PC-9 (cell line): Measurements from ENCODE around the gene ZNF512B.
"Not testable (repeated sequence)": the region's sequence is repeated elsewhere in the genome, so short reads cannot be mapped to it uniquely, and the experiment has no call there.

Source experiments
- EZH2 ChIP-seq: fragments of 200-600 bp; sonication (generic); IDR thresholded peaks from 2 replicates; pipeline ENCODE4 v1.8.0; 2017; ENCODE audit warnings: antibody characterized with exemption, low read depth
- TF ChIP-seq, protein P1 (sequence below): fragments of 200-600 bp; sonication (generic); conservative IDR thresholded peaks from 2 replicates; pipeline ENCODE4 v1.6.1; 2017; ENCODE audit warnings: mixed run types, antibody characterized with exemption, mild to moderate bottlenecking, moderate library complexity

DNA sequence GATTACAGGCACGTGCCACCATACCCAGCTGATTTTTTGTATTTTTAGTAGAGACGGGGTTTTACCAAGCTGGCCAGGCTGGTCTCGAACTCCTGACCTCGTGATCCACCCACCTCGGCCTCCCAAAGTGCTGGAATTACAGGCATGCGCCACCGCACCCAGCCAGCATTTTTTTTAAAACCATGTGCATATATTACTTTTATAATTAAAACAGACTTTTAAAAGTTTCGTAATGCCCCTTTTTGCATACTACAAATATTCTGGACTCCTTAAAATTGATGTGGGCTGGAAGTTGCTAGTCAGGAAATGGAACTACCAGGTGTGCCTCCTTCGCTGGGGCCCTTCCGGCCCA lies 2.2 kb upstream of the ZNF512B start:
- TF ChIP-seq, protein P1, sequence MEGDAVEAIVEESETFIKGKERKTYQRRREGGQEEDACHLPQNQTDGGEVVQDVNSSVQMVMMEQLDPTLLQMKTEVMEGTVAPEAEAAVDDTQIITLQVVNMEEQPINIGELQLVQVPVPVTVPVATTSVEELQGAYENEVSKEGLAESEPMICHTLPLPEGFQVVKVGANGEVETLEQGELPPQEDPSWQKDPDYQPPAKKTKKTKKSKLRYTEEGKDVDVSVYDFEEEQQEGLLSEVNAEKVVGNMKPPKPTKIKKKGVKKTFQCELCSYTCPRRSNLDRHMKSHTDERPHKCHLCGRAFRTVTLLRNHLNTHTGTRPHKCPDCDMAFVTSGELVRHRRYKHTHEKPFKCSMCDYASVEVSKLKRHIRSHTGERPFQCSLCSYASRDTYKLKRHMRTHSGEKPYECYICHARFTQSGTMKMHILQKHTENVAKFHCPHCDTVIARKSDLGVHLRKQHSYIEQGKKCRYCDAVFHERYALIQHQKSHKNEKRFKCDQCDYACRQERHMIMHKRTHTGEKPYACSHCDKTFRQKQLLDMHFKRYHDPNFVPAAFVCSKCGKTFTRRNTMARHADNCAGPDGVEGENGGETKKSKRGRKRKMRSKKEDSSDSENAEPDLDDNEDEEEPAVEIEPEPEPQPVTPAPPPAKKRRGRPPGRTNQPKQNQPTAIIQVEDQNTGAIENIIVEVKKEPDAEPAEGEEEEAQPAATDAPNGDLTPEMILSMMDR, result not testable (repeated sequence)
- not testable (repeated sequence) for TF ChIP-seq EZH2
